Kidney epithelial cell (primary cell): ENCODE measurements around the gene CCL23. TPM values are rescaled to one million over a fixed set of nuclear protein-coding genes. Genes with fewer than 3 reads are reported as not detected.

ENCODE experiments used
- DNase-seq: peaks from one replicate; pipeline ENCODE4 v3.0.0-alpha.2; 2010; ENCODE audit warnings: low read depth
- H3K27me3 ChIP-seq: 2 replicates; pipeline ENCODE4 v1.6.0; 2011; ENCODE audit warnings: low read length; ENCODE audit not compliant: control insufficient read depth, insufficient read depth
- H3K36me3 ChIP-seq: 2 replicates; pipeline ENCODE4 v1.5.1; 2011; ENCODE audit warnings: low read length; ENCODE audit not compliant: control insufficient read depth, insufficient read depth
- H3K4me3 ChIP-seq: 2 replicates; pipeline ENCODE4 v1.5.1; 2011; ENCODE audit warnings: low read depth, mild to moderate bottlenecking, control low read depth, low read length
- total RNA-seq: library from RNA; depleted of rRNA; stranded (reverse); fragments of >200 nt; gene quantifications from 2 replicates; pipeline ENCODE4 v1.2.3, GENCODE V29; 2015
- TF ChIP-seq, protein P1 (sequence below): IDR thresholded peaks from 2 replicates; pipeline ENCODE4 v1.5.1; 2011; ENCODE audit warnings: mild to moderate bottlenecking, moderate library complexity, low read length, control low read depth, inconsistent platforms; ENCODE audit not compliant: insufficient read depth, poor library complexity, severe bottlenecking

CCL23 gene
- total RNA-seq, 1 donor from 2014 or later = not detected

DNA sequence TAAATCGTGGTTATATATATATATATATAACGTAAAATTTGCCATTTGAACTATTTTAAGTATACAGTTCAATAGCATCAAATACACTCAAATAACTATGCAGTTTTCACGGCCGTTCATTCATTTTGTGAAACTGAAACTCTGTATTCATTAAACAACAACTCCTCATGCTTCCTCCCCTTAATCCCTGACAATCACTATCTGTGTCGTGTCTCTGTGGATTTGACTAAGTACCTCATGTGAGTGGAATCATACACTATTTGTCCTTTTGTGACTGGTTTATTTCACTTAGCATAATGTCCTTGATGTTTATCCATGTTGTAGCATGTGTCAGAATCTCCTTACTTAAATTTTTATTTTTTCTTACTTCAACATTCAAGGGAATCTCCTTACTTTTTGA lies 2.8 kb downstream of the CCL23 start:
- TF ChIP-seq, protein P1, sequence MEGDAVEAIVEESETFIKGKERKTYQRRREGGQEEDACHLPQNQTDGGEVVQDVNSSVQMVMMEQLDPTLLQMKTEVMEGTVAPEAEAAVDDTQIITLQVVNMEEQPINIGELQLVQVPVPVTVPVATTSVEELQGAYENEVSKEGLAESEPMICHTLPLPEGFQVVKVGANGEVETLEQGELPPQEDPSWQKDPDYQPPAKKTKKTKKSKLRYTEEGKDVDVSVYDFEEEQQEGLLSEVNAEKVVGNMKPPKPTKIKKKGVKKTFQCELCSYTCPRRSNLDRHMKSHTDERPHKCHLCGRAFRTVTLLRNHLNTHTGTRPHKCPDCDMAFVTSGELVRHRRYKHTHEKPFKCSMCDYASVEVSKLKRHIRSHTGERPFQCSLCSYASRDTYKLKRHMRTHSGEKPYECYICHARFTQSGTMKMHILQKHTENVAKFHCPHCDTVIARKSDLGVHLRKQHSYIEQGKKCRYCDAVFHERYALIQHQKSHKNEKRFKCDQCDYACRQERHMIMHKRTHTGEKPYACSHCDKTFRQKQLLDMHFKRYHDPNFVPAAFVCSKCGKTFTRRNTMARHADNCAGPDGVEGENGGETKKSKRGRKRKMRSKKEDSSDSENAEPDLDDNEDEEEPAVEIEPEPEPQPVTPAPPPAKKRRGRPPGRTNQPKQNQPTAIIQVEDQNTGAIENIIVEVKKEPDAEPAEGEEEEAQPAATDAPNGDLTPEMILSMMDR = no peak
- no peak for DNase-seq

DNA sequence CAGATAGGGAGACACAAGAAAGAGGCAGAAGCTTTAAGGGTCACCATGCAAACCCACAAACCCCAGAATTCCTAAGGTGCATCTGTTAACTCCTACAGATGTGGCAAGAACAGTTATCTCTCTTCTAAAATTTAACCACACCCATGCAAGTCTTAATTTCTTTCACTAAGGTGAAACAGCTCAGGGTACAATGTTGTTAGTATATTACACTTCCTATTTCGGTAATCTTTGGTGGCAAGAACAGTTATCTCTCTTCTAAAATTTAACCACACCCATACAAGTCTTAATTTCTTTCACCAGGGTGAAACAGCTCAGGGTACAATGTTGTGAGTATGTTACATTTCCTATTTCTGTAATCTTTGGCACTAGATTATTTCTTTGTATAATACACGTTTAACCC lies 6.6 kb downstream of the CCL23 start:
- Histone ChIP-seq H3K27me3 (no peaks in the 10 kb centered on the region), H3K36me3 (no peaks in the 10 kb centered on the region), H3K4me3 (no peak overlapping the region)
- TF ChIP-seq, protein P1 = no peak
- DNase-seq = no peak

More for the DNA sequence above, 2.8 kb downstream of the CCL23 start:
- Histone ChIP-seq H3K4me3 (no peak overlapping the region), H3K27me3 (no peaks in the 10 kb centered on the region), H3K36me3 (no peaks in the 10 kb centered on the region)

DNA sequence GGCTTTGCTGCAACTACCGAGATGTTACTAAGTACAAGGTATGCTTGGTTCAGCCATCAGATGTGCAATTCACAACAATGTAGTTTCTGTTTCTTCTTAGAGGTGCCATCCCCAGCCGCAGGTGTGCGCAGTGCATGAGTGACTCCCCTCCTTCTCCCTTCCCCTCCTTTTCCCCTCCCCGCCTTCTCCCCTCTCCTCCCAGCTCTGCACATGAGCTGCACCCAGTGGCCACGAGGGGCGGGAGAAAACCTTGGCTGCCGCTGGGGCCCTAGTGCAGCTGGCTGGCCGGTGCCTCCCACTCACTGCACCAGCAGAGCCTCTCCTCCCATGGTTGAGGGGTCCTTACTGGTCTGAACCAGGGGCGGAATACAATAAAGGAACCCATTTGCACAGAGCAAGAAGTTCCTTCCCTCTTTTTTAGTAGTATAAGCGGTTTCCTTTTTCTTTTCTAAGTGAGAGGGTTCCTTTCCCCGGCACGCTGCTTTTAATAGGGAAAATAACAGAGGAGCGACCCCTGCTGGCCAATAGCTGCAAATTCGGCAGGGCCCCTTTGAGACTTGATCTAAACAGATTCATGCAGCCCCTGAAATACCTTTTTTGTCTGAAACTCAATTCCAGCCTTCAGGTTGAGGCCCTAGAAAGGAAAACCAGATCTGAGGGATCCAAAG lies 8.6 kb downstream of the CCL23 start:
- TF ChIP-seq, protein P1 = peak; percentile 20
- no peak for DNase-seq

DNA sequence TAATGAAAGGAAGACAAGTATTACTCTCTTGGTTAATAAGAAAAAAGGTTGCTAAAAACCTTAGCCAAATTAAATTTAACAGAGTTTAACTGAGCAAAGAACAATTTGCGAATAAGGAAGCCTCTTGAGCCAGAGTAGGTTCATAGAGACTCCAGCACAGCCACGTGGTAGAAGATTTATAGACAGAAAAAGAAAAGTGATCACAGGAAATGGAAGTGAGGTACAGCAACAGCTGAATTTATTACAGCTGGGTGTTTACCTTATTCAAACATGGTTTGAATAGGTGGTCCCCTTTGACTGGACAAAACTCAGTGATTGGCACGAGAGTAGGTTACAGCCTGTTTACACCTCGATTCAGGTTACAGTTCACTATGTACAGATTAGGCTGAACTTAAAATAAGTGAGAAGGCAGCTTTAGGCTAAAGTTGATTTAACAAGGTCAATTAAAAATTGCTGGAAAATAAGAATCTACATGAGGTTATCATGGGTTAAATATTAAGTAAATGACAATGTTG lies 13.1 kb downstream of the CCL23 start:
- Histone ChIP-seq H3K4me3 (no peak overlapping the region), H3K36me3 (no peaks in the 10 kb centered on the region), H3K27me3 (no peaks in the 10 kb centered on the region)
- TF ChIP-seq, protein P1 = no peak
- DNase-seq = no peak

More for the DNA sequence above, 8.6 kb downstream of the CCL23 start:
- H3K36me3 ChIP-seq = no peaks in the 10 kb centered on the region
- H3K27me3 ChIP-seq = no peaks in the 10 kb centered on the region
- H3K4me3 ChIP-seq = no peak overlapping the region

DNA sequence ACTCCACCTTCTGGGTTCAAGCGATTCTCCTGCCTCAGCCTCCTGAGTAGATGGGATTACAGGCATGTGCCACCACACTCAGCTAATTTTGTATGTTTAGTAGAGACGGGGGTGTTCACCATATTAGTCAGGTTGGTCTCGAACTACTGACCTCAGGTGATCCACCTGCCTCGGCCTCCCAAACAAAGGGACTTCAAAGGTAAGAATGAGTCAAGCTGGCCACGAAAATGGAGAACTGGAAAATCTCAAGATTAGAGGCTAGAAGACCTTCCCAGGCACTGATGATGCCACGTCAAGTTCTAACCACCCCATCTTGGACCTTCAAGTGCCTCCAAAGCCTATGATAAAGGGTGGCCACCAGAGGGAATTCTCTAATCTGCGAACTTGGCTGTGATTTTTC lies 15.1 kb downstream of the CCL23 start:
- Histone ChIP-seq H3K4me3 (no peak overlapping the region), H3K36me3 (no peaks in the 10 kb centered on the region), H3K27me3 (no peaks in the 10 kb centered on the region)
- TF ChIP-seq, protein P1 = no peak
- no peak for DNase-seq
